ENCODE data around the gene SLC30A10.

DNA sequence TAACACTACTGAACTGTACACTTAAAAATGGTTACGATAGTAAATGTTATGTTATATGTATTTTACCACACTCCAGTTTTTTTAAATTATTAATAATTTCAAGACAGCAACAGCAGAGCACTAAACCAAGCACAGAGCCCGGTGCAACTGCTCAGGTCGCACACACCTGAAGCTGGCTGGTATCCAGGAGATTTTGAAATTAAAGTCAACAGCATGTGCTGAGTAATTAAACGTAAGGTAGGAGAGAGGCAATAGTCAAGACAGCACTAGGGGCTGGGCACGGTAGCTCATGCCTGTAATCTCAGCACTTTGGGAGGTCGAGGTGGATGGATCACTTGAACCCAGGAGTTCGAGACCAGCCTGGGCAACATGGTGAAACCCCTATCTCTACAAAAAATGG lies 35.1 kb upstream of the SLC30A10 start:
- TF ChIP-seq, protein P1, sequence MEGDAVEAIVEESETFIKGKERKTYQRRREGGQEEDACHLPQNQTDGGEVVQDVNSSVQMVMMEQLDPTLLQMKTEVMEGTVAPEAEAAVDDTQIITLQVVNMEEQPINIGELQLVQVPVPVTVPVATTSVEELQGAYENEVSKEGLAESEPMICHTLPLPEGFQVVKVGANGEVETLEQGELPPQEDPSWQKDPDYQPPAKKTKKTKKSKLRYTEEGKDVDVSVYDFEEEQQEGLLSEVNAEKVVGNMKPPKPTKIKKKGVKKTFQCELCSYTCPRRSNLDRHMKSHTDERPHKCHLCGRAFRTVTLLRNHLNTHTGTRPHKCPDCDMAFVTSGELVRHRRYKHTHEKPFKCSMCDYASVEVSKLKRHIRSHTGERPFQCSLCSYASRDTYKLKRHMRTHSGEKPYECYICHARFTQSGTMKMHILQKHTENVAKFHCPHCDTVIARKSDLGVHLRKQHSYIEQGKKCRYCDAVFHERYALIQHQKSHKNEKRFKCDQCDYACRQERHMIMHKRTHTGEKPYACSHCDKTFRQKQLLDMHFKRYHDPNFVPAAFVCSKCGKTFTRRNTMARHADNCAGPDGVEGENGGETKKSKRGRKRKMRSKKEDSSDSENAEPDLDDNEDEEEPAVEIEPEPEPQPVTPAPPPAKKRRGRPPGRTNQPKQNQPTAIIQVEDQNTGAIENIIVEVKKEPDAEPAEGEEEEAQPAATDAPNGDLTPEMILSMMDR (conservative IDR thresholded peaks at IDR 0.05; ENCODE audit: low read depth, low read length), result no peak
- no peak for TF ChIP-seq EZH2 (IDR thresholded peaks at IDR 0.05; ENCODE audit: borderline replicate concordance, low read depth, low read length, poor library complexity, severe bottlenecking)
